ENCODE results near the gene ABHD8. TPM values are rescaled to one million over a fixed set of nuclear protein-coding genes. Genes with fewer than 3 reads are reported as not detected.

The ABHD8 gene
- total and polyA plus RNA-seq, 2 experiments from 2014 or later: 5.5 to 16.5 TPM

- DNase-seq (ENCODE audit: low spot score) (no peak), ATAC-seq (no peak)
- Mint-ChIP-seq H3K27me3 (ENCODE audit: insufficient read depth, low read depth, poor library complexity) (peaks cover 20% of the 10 kb centered on the region), H3K4me3 (peak overlapping the region; percentile 56), H3K36me3 (ENCODE audit: low read depth) (peaks cover 37% of the 10 kb centered on the region), H3K9me3 (no peaks in the 10 kb centered on the region; the same call in 2 of the 3 replicates), H3K4me1 (peaks cover 16% of the 10 kb centered on the region), H3K27ac (0 out of 2 replicates have a peak overlapping the region, but pooled peaks have one; percentile 28)
- peaks cover 16% of the 10 kb centered on the region for H3K4me1 ChIP-seq (ENCODE audit: insufficient read depth)
- no peak overlapping the region for H2AFZ ChIP-seq
- peaks cover 10% of the 10 kb centered on the region; the same call in 1 of the 2 replicates for H3K36me3 ChIP-seq (ENCODE audit: insufficient read depth)
- TF ChIP-seq JUNB (IDR thresholded peaks at IDR 0.05; ENCODE audit: unreplicated experiment) (no peak), ZNF462 (CRISPR knock-in tag; IDR thresholded peaks at IDR 0.05) (no peak), STAT1 (IDR thresholded peaks at IDR 0.05; ENCODE audit: unreplicated experiment) (no peak)
- H3K79me2 ChIP-seq (replicated peaks; ENCODE audit: insufficient read depth): peaks cover 32% of the 10 kb centered on the region
- H3K4me3 ChIP-seq: no peak overlapping the region
- H4K20me1 ChIP-seq (replicated peaks; ENCODE audit: insufficient read depth): peaks cover 16% of the 10 kb centered on the region
- H3K9me2 ChIP-seq (ENCODE audit: insufficient read depth): no peaks in the 10 kb centered on the region
- no peak overlapping the region for H3K27ac ChIP-seq (ENCODE audit: low read depth)
- H3F3A ChIP-seq (replicated peaks; ENCODE audit: low read depth): peaks cover 16% of the 10 kb centered on the region
- no peak overlapping the region for H3K4me2 ChIP-seq
- H3K27me3 ChIP-seq (ENCODE audit: insufficient read depth): no peaks in the 10 kb centered on the region
Observed at GRCh38 chr19:17311455-17312188, 8.4 kb upstream of the ABHD8 start.

DNA sequence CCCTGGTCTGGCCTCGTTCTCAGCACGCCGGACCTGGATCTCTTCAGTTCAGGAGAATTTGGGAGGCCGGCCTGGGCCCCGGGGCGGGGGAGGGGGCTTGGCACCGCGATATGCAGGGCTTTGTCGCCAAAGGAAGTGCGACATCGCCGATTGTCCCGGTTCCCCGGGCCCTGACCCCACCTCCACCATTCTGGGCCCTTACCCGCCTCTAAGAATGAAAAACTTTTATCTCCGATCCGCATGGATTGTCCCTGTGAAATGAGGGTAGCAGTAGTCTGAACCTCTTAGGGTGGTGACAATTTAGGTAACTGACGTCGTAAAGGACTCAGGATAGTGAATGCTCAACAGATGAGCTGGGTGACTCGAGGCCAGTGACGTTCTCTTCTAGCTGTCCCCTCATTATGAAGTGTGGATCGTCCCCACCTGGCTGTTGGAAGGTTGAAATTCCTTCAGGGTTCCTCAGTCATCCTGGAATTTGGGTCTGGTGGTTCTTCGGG lies 6.8 kb upstream of the ABHD8 start:
- Mint-ChIP-seq H3K27me3 (ENCODE audit: insufficient read depth, low read depth, poor library complexity) (peaks cover 23% of the 10 kb centered on the region), H3K4me1 (peaks cover 22% of the 10 kb centered on the region), H3K27ac (peak overlapping the region; percentile 97), H3K36me3 (ENCODE audit: low read depth) (peaks cover 28% of the 10 kb centered on the region), H3K4me3 (peak overlapping the region; percentile 96), H3K9me3 (no peaks in the 10 kb centered on the region; the same call in 1 of the 3 replicates)
- Histone ChIP-seq H3F3A (replicated peaks; ENCODE audit: low read depth) (peaks cover 26% of the 10 kb centered on the region), H3K27me3 (ENCODE audit: insufficient read depth) (no peaks in the 10 kb centered on the region), H3K27ac (ENCODE audit: low read depth) (peak overlapping the region; percentile 91), H3K4me3 (peak overlapping the region; percentile 94), H3K4me1 (ENCODE audit: insufficient read depth) (peaks cover 19% of the 10 kb centered on the region), H2AFZ (no peak overlapping the region; the same call in 1 of the 2 replicates), H3K9me2 (ENCODE audit: insufficient read depth) (no peaks in the 10 kb centered on the region), H3K4me2 (peak overlapping the region; percentile 99), H3K36me3 (ENCODE audit: insufficient read depth) (peaks cover 4% of the 10 kb centered on the region; the same call in 1 of the 2 replicates), H4K20me1 (replicated peaks; ENCODE audit: insufficient read depth) (peaks cover 16% of the 10 kb centered on the region), H3K79me2 (replicated peaks; ENCODE audit: insufficient read depth) (peaks cover 35% of the 10 kb centered on the region)
- DNase-seq (ENCODE audit: low spot score) (no peak), ATAC-seq (no peak)
- TF ChIP-seq, protein P1, sequence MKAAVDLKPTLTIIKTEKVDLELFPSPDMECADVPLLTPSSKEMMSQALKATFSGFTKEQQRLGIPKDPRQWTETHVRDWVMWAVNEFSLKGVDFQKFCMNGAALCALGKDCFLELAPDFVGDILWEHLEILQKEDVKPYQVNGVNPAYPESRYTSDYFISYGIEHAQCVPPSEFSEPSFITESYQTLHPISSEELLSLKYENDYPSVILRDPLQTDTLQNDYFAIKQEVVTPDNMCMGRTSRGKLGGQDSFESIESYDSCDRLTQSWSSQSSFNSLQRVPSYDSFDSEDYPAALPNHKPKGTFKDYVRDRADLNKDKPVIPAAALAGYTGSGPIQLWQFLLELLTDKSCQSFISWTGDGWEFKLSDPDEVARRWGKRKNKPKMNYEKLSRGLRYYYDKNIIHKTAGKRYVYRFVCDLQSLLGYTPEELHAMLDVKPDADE (IDR thresholded peaks at IDR 0.05): no peak
